KMS-11 (cell line): ENCODE measurements around the gene METTL21A.

ENCODE experiments used
- H2AFZ ChIP-seq: fragments of 200-600 bp; sonication (generic); 2 replicates; pipeline ENCODE4 v1.6.1; 2016; ENCODE audit warnings: antibody characterized with exemption, mixed run types, low read depth
- H3K27ac ChIP-seq: fragments of 200-600 bp; sonication (generic); 2 replicates; pipeline ENCODE4 v1.6.1; 2016; ENCODE audit warnings: mild to moderate bottlenecking, mixed run types
- H3K27me3 ChIP-seq: fragments of 200-600 bp; sonication (generic); 2 replicates; pipeline ENCODE4 v1.6.1; 2017; ENCODE audit warnings: mild to moderate bottlenecking, low read depth, mixed run types, moderate library complexity; ENCODE audit not compliant: insufficient read depth
- H3K36me3 ChIP-seq: fragments of 200-600 bp; sonication (generic); 2 replicates; pipeline ENCODE4 v1.6.1; 2017; ENCODE audit warnings: mild to moderate bottlenecking, mixed run types; ENCODE audit not compliant: insufficient read depth
- H3K4me1 ChIP-seq: fragments of 200-600 bp; sonication (generic); 2 replicates; pipeline ENCODE4 v1.6.1; 2016; ENCODE audit warnings: mild to moderate bottlenecking, low read depth, mixed run types; ENCODE audit not compliant: poor library complexity, severe bottlenecking
- H3K4me2 ChIP-seq: fragments of 200-600 bp; sonication (generic); 2 replicates; pipeline ENCODE4 v1.7.0; 2016; ENCODE audit warnings: mild to moderate bottlenecking, mixed run types
- H3K4me3 ChIP-seq: fragments of 200-600 bp; sonication (generic); IDR thresholded peaks from 2 replicates; pipeline ENCODE4 v1.6.1; 2017; ENCODE audit warnings: low read depth, low read length, mixed read lengths; ENCODE audit not compliant: insufficient read depth
- H3K79me2 ChIP-seq: fragments of 200-600 bp; sonication (generic); 2 replicates; pipeline ENCODE4 v1.6.1; 2016; ENCODE audit warnings: low read depth, mixed run types; ENCODE audit not compliant: insufficient read depth
- H3K9ac ChIP-seq: fragments of 200-600 bp; sonication (generic); 2 replicates; pipeline ENCODE4 v1.6.1; 2016; ENCODE audit warnings: mild to moderate bottlenecking, mixed run types
- H4K20me1 ChIP-seq: fragments of 200-600 bp; sonication (generic); 2 replicates; pipeline ENCODE4 v1.6.1; 2016; ENCODE audit warnings: mild to moderate bottlenecking, mixed run types; ENCODE audit not compliant: insufficient read depth
- CTCF ChIP-seq: fragments of 200-600 bp; sonication (generic); conservative IDR thresholded peaks from 2 replicates; pipeline ENCODE4 v1.6.1; 2017; ENCODE audit warnings: low read depth, mild to moderate bottlenecking, antibody characterized with exemption, low read length, moderate library complexity, mixed read lengths

The METTL21A gene

GRCh38 chr2:207601774-207602173 lies 23.4 kb downstream of the METTL21A start:
- H3K4me2 ChIP-seq: no peak overlapping the region
- H3K36me3 ChIP-seq: 0 out of 2 replicates have a peak, but pooled peaks cover 7% of the 10 kb centered on the region

GRCh38 chr2:207600231-207600630 lies 25.0 kb downstream of the METTL21A start:
- no peak overlapping the region for H3K4me2 ChIP-seq
- H3K79me2 ChIP-seq: no peaks in the 10 kb centered on the region
- peaks cover 9% of the 10 kb centered on the region for H3K4me1 ChIP-seq
- H3K27ac ChIP-seq: no peak overlapping the region
- no peak overlapping the region for H3K4me3 ChIP-seq
- 0 out of 2 replicates have a peak, but pooled peaks cover 7% of the 10 kb centered on the region for H3K36me3 ChIP-seq
- no peak overlapping the region for H2AFZ ChIP-seq
- no peak overlapping the region for H3K9ac ChIP-seq
- no peaks in the 10 kb centered on the region for H3K27me3 ChIP-seq
- H4K20me1 ChIP-seq: no peaks in the 10 kb centered on the region
- TF ChIP-seq CTCF: no peak

More at GRCh38 chr2:207601774-207602173, 23.4 kb downstream of the METTL21A start:
- Histone ChIP-seq H3K27me3 (no peaks in the 10 kb centered on the region), H3K27ac (no peak overlapping the region), H3K79me2 (no peaks in the 10 kb centered on the region), H4K20me1 (no peaks in the 10 kb centered on the region), H3K4me3 (no peak overlapping the region), H2AFZ (no peak overlapping the region), H3K9ac (no peak overlapping the region), H3K4me1 (peaks cover 9% of the 10 kb centered on the region)
- no peak for TF ChIP-seq CTCF

DNA sequence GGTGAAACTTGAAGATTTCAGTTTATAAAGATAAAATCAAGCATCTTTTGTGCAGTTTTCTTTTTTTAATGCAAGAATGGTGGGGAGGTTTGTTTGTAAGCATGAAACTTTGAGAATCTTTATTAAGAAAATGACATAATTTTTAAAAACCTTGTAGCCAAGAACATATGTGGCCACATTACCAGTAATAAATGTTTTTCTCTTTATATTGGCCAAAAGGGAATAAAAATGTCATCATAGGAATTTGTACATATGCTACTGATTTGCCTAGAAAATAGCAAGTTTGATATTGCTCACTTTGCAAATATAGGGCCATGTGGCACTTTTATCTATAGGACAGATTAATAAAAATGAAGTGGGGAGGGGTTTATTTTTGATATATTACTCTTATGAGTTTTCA lies 25.6 kb downstream of the METTL21A start:
- H3K27me3 ChIP-seq: no peaks in the 10 kb centered on the region
- no peak overlapping the region for H2AFZ ChIP-seq
- H3K79me2 ChIP-seq: no peaks in the 10 kb centered on the region
- H3K4me3 ChIP-seq: no peak overlapping the region
- peaks cover 9% of the 10 kb centered on the region for H3K4me1 ChIP-seq
- no peak for TF ChIP-seq CTCF
- H3K9ac ChIP-seq: no peak overlapping the region
- H4K20me1 ChIP-seq: no peaks in the 10 kb centered on the region
- H3K36me3 ChIP-seq: 0 out of 2 replicates have a peak, but pooled peaks cover 7% of the 10 kb centered on the region
- H3K4me2 ChIP-seq: no peak overlapping the region
- H3K27ac ChIP-seq: no peak overlapping the region

GRCh38 chr2:207594731-207595130 lies 30.5 kb downstream of the METTL21A start:
- Histone ChIP-seq H3K79me2 (no peaks in the 10 kb centered on the region), H3K27ac (no peak overlapping the region), H3K4me1 (no peaks in the 10 kb centered on the region), H3K36me3 (0 out of 2 replicates have a peak, but pooled peaks cover 7% of the 10 kb centered on the region), H3K4me2 (no peak overlapping the region), H4K20me1 (no peaks in the 10 kb centered on the region), H3K27me3 (no peaks in the 10 kb centered on the region), H3K4me3 (no peak overlapping the region), H2AFZ (no peak overlapping the region), H3K9ac (no peak overlapping the region)
- TF ChIP-seq CTCF: no peak
